ENCODE data around the gene TMEM198.
A peak's percentile ranks its signal among the peaks of the same experiment; 100 is the strongest.

Gene TMEM198

GRCh38 chr2:219500135-219500534, 43.7 kb upstream of the TMEM198 start:
- Histone ChIP-seq H3K27me3 (ENCODE audit: low read depth, low read length) (peaks cover 17% of the 10 kb centered on the region), H3K27ac (ENCODE audit: low read length) (no peak overlapping the region), H3K9me3 (ENCODE audit: control insufficient read depth in 1 of 2, low read length in 2 of 2) (no peaks in the 10 kb centered on the region), H3K4me3 (ENCODE audit: low read depth in 1 of 2, low read length in 2 of 2) (no peak overlapping the region), H3K4me1 (ENCODE audit: control insufficient read depth in 1 of 2, insufficient read depth in 2 of 2, low read length in 2 of 2) (peaks cover 11 to 33% of the 10 kb centered on the region in 2 donors), H3K36me3 (ENCODE audit: control insufficient read depth in 1 of 2, insufficient read depth in 2 of 2, low read length in 2 of 2) (peaks cover 16 to 29% of the 10 kb centered on the region in 2 donors)

DNA sequence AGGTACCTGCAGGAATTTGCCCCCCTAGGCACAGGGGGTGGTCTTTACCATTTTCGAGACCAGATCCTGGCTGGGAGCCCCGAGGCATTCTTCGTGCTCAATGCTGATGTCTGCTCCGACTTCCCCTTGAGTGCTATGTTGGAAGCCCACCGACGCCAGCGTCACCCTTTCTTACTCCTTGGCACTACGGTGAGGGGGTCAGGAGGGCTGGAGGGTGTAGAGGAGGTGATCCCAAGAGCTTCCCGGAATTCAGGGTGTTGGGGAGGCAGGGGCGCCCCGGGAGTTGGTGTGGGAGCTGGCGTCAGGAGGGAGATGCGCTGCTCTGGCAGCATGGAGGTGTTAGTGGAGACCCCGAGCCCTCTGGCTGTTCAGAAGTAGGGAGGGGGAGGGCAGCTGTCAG, 42.0 kb upstream of the TMEM198 start:
- H3K27ac ChIP-seq (ENCODE audit: low read length): no peak overlapping the region
- peaks cover 11 to 16% of the 10 kb centered on the region in 2 donors for H3K4me1 ChIP-seq (ENCODE audit: control insufficient read depth in 1 of 2, insufficient read depth in 2 of 2, low read length in 2 of 2)
- H3K27me3 ChIP-seq (ENCODE audit: low read depth, low read length): peaks cover 7% of the 10 kb centered on the region
- H3K36me3 ChIP-seq (ENCODE audit: control insufficient read depth in 1 of 2, insufficient read depth in 2 of 2, low read length in 2 of 2): peaks cover 32 to 46% of the 10 kb centered on the region in 2 donors
- H3K9me3 ChIP-seq (ENCODE audit: control insufficient read depth in 1 of 2, low read length in 2 of 2): no peaks in the 10 kb centered on the region
- H3K4me3 ChIP-seq (ENCODE audit: low read depth in 1 of 2, low read length in 2 of 2): no peak overlapping the region

DNA sequence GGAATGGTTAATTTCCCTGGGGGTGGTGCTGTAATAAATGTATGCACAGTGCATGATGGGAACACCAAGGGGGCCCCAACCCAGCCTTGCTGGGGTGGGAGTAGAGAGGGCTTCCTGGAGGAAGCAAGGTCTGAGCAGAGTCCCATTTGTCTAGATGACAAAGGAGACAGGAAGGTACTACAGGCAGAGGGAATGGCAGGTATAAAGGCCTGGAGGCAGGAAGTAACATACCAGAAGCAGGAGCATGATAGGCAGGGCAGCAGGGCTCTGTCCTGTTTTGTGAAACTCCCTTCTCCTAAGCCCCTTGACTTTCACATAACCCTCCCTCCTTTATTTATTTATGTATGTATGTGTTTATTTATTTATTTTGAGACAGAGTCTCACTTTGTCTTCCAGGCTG, 41.2 kb upstream of the TMEM198 start:
- Histone ChIP-seq H3K4me3 (ENCODE audit: low read depth in 1 of 2, low read length in 2 of 2) (no peak overlapping the region), H3K36me3 (ENCODE audit: control insufficient read depth in 1 of 2, insufficient read depth in 2 of 2, low read length in 2 of 2) (peaks cover 32 to 52% of the 10 kb centered on the region in 2 donors), H3K4me1 (ENCODE audit: control insufficient read depth in 1 of 2, insufficient read depth in 2 of 2, low read length in 2 of 2) (peaks cover 8 to 12% of the 10 kb centered on the region in 2 donors), H3K9me3 (ENCODE audit: control insufficient read depth in 1 of 2, low read length in 2 of 2) (no peaks in the 10 kb centered on the region), H3K27ac (ENCODE audit: low read length) (no peak overlapping the region), H3K27me3 (ENCODE audit: low read depth, low read length) (no peaks in the 10 kb centered on the region)

- Histone ChIP-seq H3K4me1 (ENCODE audit: control insufficient read depth in 1 of 2, insufficient read depth in 2 of 2, low read length in 2 of 2) (peaks cover 0 to 21% of the 10 kb centered on the region in 2 donors), H3K4me3 (ENCODE audit: low read depth in 1 of 2, low read length in 2 of 2) (no peak overlapping the region), H3K36me3 (ENCODE audit: control insufficient read depth in 1 of 2, insufficient read depth in 2 of 2, low read length in 2 of 2) (peaks cover 32 to 52% of the 10 kb centered on the region in 2 donors), H3K27me3 (ENCODE audit: low read depth, low read length) (peaks cover 4% of the 10 kb centered on the region), H3K9me3 (ENCODE audit: control insufficient read depth in 1 of 2, low read length in 2 of 2) (no peaks in the 10 kb centered on the region), H3K27ac (ENCODE audit: low read length) (no peak overlapping the region)
These were observed 38.2 kb upstream of the TMEM198 start for GRCh38 chr2:219505585-219505984.

DNA sequence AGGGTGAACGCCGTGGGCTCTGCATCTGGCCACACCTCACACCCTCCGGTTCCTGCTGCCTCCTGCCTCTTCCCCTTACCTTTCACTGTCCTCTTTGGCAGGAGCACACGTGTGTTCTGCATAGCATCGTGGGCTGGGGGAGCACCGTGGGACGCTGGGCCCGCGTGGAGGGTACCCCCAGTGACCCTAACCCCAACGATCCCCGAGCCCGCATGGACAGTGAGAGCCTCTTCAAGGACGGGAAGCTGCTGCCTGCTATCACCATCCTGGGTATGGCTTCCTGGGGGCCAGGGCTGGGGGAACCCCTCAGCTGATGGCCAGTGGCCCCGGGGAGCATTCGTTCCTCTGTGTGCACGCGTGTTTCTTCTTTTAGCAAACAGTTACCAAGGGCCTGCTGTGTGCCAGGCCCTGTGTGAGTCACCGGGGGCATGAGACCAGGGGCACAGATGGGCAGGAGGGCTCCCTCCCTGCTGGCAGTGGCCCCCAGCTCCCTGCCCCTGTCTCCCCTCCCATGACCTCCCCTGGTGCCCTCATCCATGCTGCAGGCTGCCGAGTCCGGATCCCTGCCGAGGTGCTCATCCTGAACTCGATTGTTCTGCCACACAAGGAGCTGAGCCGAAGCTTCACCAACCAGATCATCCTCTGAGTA, 37.6 kb upstream of the TMEM198 start:
- H3K4me3 ChIP-seq (ENCODE audit: low read depth in 1 of 2, low read length in 2 of 2): no peak overlapping the region
- peaks cover 32 to 52% of the 10 kb centered on the region in 2 donors for H3K36me3 ChIP-seq (ENCODE audit: control insufficient read depth in 1 of 2, insufficient read depth in 2 of 2, low read length in 2 of 2)

GRCh38 chr2:219506802-219507526, 36.9 kb upstream of the TMEM198 start:
- H3K36me3 ChIP-seq (ENCODE audit: control insufficient read depth in 1 of 2, insufficient read depth in 2 of 2, low read length in 2 of 2): peaks cover 32 to 46% of the 10 kb centered on the region in 2 donors
- peaks cover 9% of the 10 kb centered on the region for H3K27me3 ChIP-seq (ENCODE audit: low read depth, low read length)
- H3K4me3 ChIP-seq (ENCODE audit: low read depth in 1 of 2, low read length in 2 of 2): no peak overlapping the region
- H3K27ac ChIP-seq (ENCODE audit: low read length): no peak overlapping the region
- H3K4me1 ChIP-seq (ENCODE audit: control insufficient read depth in 1 of 2, insufficient read depth in 2 of 2, low read length in 2 of 2): peaks cover 0 to 21% of the 10 kb centered on the region in 2 donors
- H3K9me3 ChIP-seq (ENCODE audit: control insufficient read depth in 1 of 2, low read length in 2 of 2): no peaks in the 10 kb centered on the region

More for the DNA sequence above, 37.6 kb upstream of the TMEM198 start:
- no peaks in the 10 kb centered on the region for H3K9me3 ChIP-seq (ENCODE audit: control insufficient read depth in 1 of 2, low read length in 2 of 2)
- peaks cover 0 to 21% of the 10 kb centered on the region in 2 donors for H3K4me1 ChIP-seq (ENCODE audit: control insufficient read depth in 1 of 2, insufficient read depth in 2 of 2, low read length in 2 of 2)
- no peak overlapping the region for H3K27ac ChIP-seq (ENCODE audit: low read length)
- peaks cover 9% of the 10 kb centered on the region for H3K27me3 ChIP-seq (ENCODE audit: low read depth, low read length)

- H3K27ac ChIP-seq (ENCODE audit: low read length): no peak overlapping the region
- no peaks in the 10 kb centered on the region for H3K9me3 ChIP-seq (ENCODE audit: control insufficient read depth in 1 of 2, low read length in 2 of 2)
- H3K27me3 ChIP-seq (ENCODE audit: low read depth, low read length): peaks cover 12% of the 10 kb centered on the region
- peaks cover 0 to 21% of the 10 kb centered on the region in 2 donors for H3K4me1 ChIP-seq (ENCODE audit: control insufficient read depth in 1 of 2, insufficient read depth in 2 of 2, low read length in 2 of 2)
- peaks cover 32 to 42% of the 10 kb centered on the region in 2 donors for H3K36me3 ChIP-seq (ENCODE audit: control insufficient read depth in 1 of 2, insufficient read depth in 2 of 2, low read length in 2 of 2)
- H3K4me3 ChIP-seq (ENCODE audit: low read depth in 1 of 2, low read length in 2 of 2): no peak overlapping the region
These were observed 36.0 kb upstream of the TMEM198 start for GRCh38 chr2:219507581-219508443.

DNA sequence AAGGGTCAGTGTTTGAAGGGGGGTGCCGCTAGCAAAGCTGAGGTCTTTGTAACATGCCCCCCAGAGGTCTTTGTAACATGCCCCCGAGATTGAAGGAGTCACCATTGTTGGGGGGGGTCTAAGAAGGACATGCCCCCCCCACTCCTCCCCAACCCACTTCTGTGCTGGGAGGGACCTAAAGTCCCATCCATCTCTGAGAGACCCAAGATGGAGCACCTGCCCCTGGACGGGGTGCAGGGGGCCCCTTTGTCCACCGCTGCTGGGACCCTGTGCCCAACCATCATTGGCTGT, 35.4 kb upstream of the TMEM198 start:
- Histone ChIP-seq H3K4me1 (ENCODE audit: control insufficient read depth in 1 of 2, insufficient read depth in 2 of 2, low read length in 2 of 2) (peaks cover 0 to 21% of the 10 kb centered on the region in 2 donors), H3K27ac (ENCODE audit: low read length) (no peak overlapping the region), H3K27me3 (ENCODE audit: low read depth, low read length) (peaks cover 18% of the 10 kb centered on the region), H3K9me3 (ENCODE audit: control insufficient read depth in 1 of 2, low read length in 2 of 2) (no peaks in the 10 kb centered on the region), H3K36me3 (ENCODE audit: control insufficient read depth in 1 of 2, insufficient read depth in 2 of 2, low read length in 2 of 2) (peaks cover 31 to 40% of the 10 kb centered on the region in 2 donors), H3K4me3 (ENCODE audit: low read depth in 1 of 2, low read length in 2 of 2) (no peak overlapping the region)

DNA sequence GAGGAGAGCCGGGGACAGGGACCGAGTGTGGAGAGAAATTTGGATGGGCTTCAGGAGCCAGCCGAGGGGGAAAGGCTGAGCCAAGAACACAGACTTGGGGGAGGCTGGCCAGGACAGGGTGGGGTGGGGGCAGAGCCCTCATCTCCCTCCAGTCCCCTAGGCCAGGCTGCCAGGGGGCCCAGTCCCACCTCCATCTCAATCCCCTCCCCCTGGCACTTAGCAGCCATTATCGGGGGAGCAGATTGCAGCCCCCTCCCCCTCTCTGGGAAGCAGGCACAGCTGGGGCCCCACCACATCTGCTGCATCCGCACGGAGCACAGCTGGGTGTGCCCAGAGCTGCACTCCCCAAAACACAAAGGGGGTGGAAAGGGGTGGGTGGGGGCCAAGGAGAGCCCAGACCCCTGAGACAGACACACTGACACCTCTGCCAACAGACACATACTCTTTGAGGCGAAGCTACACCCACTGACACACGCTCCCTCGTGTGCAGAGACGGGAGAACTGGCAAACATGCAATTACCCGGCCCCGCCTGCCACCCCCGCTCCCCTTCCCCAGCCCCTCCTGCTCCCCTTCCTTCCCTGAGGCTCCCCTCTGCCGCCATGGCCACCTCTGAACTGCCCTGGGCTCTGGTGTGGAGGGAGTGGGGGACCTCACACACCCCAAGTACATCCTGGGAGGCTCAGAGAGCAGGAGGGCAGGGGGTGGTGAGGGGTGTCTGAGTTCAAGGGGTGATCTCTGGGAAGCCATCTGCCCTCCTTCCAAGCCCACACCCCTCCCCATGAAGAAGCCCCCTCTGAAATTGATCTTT, 34.7 kb upstream of the TMEM198 start:
- H3K27me3 ChIP-seq (ENCODE audit: low read depth, low read length): peaks cover 24% of the 10 kb centered on the region
- H3K4me1 ChIP-seq (ENCODE audit: control insufficient read depth in 1 of 2, insufficient read depth in 2 of 2, low read length in 2 of 2): peaks cover 0 to 21% of the 10 kb centered on the region in 2 donors
- peaks cover 24 to 32% of the 10 kb centered on the region in 2 donors for H3K36me3 ChIP-seq (ENCODE audit: control insufficient read depth in 1 of 2, insufficient read depth in 2 of 2, low read length in 2 of 2)
- no peaks in the 10 kb centered on the region for H3K9me3 ChIP-seq (ENCODE audit: control insufficient read depth in 1 of 2, low read length in 2 of 2)
- no peak overlapping the region for H3K27ac ChIP-seq (ENCODE audit: low read length)
- peak overlapping the region in 1 of 2 donors; percentile 44 for H3K4me3 ChIP-seq (ENCODE audit: low read depth in 1 of 2, low read length in 2 of 2)

DNA sequence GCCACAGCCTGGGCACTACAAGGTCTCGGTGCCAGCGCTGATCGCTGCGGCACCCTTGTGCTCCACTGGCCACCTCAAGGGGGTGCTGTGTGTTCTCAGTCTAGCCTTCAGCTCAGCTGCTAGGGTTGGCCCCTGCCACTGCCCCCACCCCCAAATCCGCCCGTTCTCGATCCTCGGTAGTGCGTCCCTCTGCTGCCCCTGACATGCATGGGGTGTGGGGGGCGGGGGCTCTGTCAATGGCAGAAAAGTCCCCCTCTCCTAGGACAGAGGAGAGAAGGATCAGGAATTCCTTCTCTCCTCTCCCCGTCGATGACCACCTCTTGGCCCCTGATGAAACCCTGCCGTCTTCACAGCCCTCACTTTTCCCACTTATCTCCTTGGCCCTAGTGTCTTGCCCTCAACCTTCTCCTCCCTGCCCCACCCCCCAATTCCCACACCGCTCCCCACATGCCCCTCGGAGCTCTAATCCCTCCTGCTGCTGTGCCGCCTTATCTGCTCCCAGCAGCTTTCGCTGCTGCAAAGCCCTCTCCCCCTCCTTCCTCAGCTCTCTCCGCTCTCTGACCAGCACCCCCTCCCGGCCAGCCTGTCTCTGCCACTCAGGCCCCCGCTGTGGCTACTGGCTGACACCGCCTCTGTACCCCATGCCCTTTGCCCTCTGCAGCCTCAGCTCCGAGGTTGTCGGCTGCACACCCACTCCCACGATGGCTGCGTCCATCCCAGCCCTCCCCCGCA, 33.9 kb upstream of the TMEM198 start:
- H3K4me1 ChIP-seq (ENCODE audit: control insufficient read depth in 1 of 2, insufficient read depth in 2 of 2, low read length in 2 of 2): peaks cover 0 to 21% of the 10 kb centered on the region in 2 donors
- peak overlapping the region; percentile 16 to 44 for H3K4me3 ChIP-seq (ENCODE audit: low read depth in 1 of 2, low read length in 2 of 2)

More for the DNA sequence above, 33.9 kb upstream of the TMEM198 start:
- Histone ChIP-seq H3K36me3 (ENCODE audit: control insufficient read depth in 1 of 2, insufficient read depth in 2 of 2, low read length in 2 of 2) (peaks cover 17 to 25% of the 10 kb centered on the region in 2 donors), H3K9me3 (ENCODE audit: control insufficient read depth in 1 of 2, low read length in 2 of 2) (no peaks in the 10 kb centered on the region), H3K27ac (ENCODE audit: low read length) (no peak overlapping the region), H3K27me3 (ENCODE audit: low read depth, low read length) (peaks cover 31% of the 10 kb centered on the region)
